DND-41 (cell line): ENCODE data around the gene SMCO4.

Experiments used
- EZH2 ChIP-seq: IDR thresholded peaks from 3 replicates; pipeline ENCODE4 v1.6.1; 2012; ENCODE audit warnings: borderline replicate concordance, low read depth, mild to moderate bottlenecking, moderate library complexity, low read length, inconsistent platforms; ENCODE audit not compliant: severe bottlenecking
- TF ChIP-seq, protein P1 (sequence below): IDR thresholded peaks from 2 replicates; pipeline ENCODE4 v1.5.1; 2012; ENCODE audit warnings: borderline replicate concordance, low read length, moderate library complexity, mild to moderate bottlenecking; ENCODE audit not compliant: poor library complexity, severe bottlenecking; ENCODE audit errors: extremely low read depth

DNA sequence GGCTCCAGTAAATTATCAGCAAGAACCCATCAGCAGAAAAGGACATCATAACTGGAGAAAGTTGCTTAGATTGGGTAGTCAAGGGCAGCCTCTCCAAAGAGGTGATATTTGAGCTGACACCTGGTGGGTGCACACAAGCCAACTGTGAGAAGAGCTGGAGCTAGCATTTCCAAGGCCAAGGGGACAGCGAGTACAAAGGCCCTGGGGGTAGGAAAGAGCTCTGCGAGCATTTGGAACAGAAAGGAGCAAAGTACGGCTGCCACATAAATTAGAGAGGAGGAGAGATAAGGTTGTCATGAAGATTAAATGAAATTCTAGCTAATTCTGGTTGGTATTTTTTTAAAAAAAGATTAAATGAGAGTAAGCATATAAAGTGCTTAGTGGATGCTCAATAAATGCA, 21.7 kb upstream of the SMCO4 start:
- TF ChIP-seq, protein P1, sequence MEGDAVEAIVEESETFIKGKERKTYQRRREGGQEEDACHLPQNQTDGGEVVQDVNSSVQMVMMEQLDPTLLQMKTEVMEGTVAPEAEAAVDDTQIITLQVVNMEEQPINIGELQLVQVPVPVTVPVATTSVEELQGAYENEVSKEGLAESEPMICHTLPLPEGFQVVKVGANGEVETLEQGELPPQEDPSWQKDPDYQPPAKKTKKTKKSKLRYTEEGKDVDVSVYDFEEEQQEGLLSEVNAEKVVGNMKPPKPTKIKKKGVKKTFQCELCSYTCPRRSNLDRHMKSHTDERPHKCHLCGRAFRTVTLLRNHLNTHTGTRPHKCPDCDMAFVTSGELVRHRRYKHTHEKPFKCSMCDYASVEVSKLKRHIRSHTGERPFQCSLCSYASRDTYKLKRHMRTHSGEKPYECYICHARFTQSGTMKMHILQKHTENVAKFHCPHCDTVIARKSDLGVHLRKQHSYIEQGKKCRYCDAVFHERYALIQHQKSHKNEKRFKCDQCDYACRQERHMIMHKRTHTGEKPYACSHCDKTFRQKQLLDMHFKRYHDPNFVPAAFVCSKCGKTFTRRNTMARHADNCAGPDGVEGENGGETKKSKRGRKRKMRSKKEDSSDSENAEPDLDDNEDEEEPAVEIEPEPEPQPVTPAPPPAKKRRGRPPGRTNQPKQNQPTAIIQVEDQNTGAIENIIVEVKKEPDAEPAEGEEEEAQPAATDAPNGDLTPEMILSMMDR = no peak
- no peak for TF ChIP-seq EZH2
